PC-9 (cell line): ENCODE measurements around the gene PTGDS.

ENCODE experiments used
- EZH2 ChIP-seq: fragments of 200-600 bp; sonication (generic); IDR thresholded peaks from 2 replicates; pipeline ENCODE4 v1.8.0; 2017; ENCODE audit warnings: antibody characterized with exemption, low read depth
- TF ChIP-seq, protein P1 (sequence below): fragments of 200-600 bp; sonication (generic); conservative IDR thresholded peaks from 2 replicates; pipeline ENCODE4 v1.6.1; 2017; ENCODE audit warnings: mixed run types, antibody characterized with exemption, mild to moderate bottlenecking, moderate library complexity

GRCh38 chr9:136972335-136972734, 5.0 kb upstream of the PTGDS start:
- TF ChIP-seq, protein P1, sequence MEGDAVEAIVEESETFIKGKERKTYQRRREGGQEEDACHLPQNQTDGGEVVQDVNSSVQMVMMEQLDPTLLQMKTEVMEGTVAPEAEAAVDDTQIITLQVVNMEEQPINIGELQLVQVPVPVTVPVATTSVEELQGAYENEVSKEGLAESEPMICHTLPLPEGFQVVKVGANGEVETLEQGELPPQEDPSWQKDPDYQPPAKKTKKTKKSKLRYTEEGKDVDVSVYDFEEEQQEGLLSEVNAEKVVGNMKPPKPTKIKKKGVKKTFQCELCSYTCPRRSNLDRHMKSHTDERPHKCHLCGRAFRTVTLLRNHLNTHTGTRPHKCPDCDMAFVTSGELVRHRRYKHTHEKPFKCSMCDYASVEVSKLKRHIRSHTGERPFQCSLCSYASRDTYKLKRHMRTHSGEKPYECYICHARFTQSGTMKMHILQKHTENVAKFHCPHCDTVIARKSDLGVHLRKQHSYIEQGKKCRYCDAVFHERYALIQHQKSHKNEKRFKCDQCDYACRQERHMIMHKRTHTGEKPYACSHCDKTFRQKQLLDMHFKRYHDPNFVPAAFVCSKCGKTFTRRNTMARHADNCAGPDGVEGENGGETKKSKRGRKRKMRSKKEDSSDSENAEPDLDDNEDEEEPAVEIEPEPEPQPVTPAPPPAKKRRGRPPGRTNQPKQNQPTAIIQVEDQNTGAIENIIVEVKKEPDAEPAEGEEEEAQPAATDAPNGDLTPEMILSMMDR = no peak
- TF ChIP-seq EZH2 = no peak
